NB4 (cell line): Measurements from ENCODE around the gene SCYGR4.

Source experiments
- DNase-seq: peaks from one replicate; pipeline ENCODE4 v3.0.0; 2010; ENCODE audit warnings: low read depth
- H3K4me3 ChIP-seq: one replicate; pipeline ENCODE4 v1.5.1; 2011; ENCODE audit warnings: mild to moderate bottlenecking, low read depth, low read length, moderate library complexity
- CTCF ChIP-seq: IDR thresholded peaks from one replicate; pipeline ENCODE4 v1.5.1; 2012; ENCODE audit warnings: low read depth, low read length
- MAX ChIP-seq: IDR thresholded peaks from 2 replicates; pipeline ENCODE4 v1.6.1; 2011; ENCODE audit warnings: low read depth, low read length
- MYC ChIP-seq: IDR thresholded peaks from 2 replicates; pipeline ENCODE4 v1.6.1; 2011; ENCODE audit warnings: low read depth, low read length
- POLR2A ChIP-seq: IDR thresholded peaks from 2 replicates; pipeline ENCODE4 v1.6.1; 2011; ENCODE audit warnings: mild to moderate bottlenecking; ENCODE audit not compliant: insufficient read length; ENCODE audit errors: extremely low read depth

SCYGR4 gene

GRCh38 chr2:227629435-227629834, 12.1 kb downstream of the SCYGR4 start:
- no peak for TF ChIP-seq MAX
- TF ChIP-seq POLR2A = no peak
- no peak for TF ChIP-seq MYC
- no peak for TF ChIP-seq CTCF
- DNase-seq = no peak
- no peak overlapping the region for H3K4me3 ChIP-seq

GRCh38 chr2:227630322-227630721, 13.0 kb downstream of the SCYGR4 start:
- H3K4me3 ChIP-seq = no peak overlapping the region
- no peak for DNase-seq

GRCh38 chr2:227632827-227633226, 15.5 kb downstream of the SCYGR4 start:
- H3K4me3 ChIP-seq = no peak overlapping the region
- no peak for DNase-seq
- no peak for TF ChIP-seq POLR2A
- no peak for TF ChIP-seq MAX
- TF ChIP-seq CTCF = no peak
- no peak for TF ChIP-seq MYC

More at GRCh38 chr2:227630322-227630721, 13.0 kb downstream of the SCYGR4 start:
- no peak for TF ChIP-seq CTCF
- TF ChIP-seq MYC = no peak
- no peak for TF ChIP-seq POLR2A
- no peak for TF ChIP-seq MAX

GRCh38 chr2:227634201-227634600, 16.9 kb downstream of the SCYGR4 start:
- no peak for DNase-seq
- H3K4me3 ChIP-seq = no peak overlapping the region
- TF ChIP-seq MAX (no peak), POLR2A (no peak), MYC (no peak), CTCF (no peak)

GRCh38 chr2:227642656-227643055, 25.4 kb downstream of the SCYGR4 start:
- TF ChIP-seq MYC = no peak
- TF ChIP-seq MAX = no peak
- no peak for TF ChIP-seq CTCF
- no peak for TF ChIP-seq POLR2A
- no peak overlapping the region for H3K4me3 ChIP-seq
- DNase-seq = no peak

GRCh38 chr2:227643990-227644551, 26.8 kb downstream of the SCYGR4 start:
- no peak for DNase-seq
- no peak overlapping the region for H3K4me3 ChIP-seq
- TF ChIP-seq POLR2A (no peak), CTCF (peak; percentile 5)
